Activated CD8-positive, alpha-beta memory T cell treated with anti-CD3 and anti-CD28 coated beads, Interleukin-2, amount 50 U/mL, for 1 hour (primary cell): ENCODE data around the gene DUSP11.
"Not testable (repeated sequence)": the region's sequence is repeated elsewhere in the genome, so short reads cannot be mapped to it uniquely, and the experiment has no call there.

Experiments used
- DNase-seq: peaks from one replicate; pipeline ENCODE4 v3.0.0-alpha.2; 2020; ENCODE audit errors: extremely low read depth

Gene DUSP11

DNA sequence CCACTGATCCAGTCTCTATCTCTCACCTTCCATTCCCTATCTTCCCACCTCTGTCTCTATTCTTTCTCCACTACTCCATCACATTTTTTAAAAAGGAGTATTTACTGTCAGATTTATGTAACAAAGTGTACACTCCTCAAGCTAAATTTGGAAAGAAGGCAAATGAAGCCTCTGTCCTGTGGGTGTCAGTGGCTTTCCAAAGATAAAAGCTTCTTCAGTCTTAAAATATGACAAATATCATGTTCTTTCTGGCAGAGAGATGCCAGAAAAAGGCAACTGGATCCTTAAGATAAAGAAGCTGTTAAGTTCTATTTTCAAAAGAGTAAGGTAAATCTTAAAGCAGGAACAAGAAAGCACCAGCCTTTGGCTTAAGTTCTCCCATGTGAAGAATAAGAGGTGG is 7.1 kb downstream of the DUSP11 start:
- no peak for DNase-seq

- no peak for DNase-seq
Observed at GRCh38 chr2:73770725-73771124, 9.2 kb downstream of the DUSP11 start.

GRCh38 chr2:73766994-73767393 is 12.9 kb downstream of the DUSP11 start:
- no peak for DNase-seq

DNA sequence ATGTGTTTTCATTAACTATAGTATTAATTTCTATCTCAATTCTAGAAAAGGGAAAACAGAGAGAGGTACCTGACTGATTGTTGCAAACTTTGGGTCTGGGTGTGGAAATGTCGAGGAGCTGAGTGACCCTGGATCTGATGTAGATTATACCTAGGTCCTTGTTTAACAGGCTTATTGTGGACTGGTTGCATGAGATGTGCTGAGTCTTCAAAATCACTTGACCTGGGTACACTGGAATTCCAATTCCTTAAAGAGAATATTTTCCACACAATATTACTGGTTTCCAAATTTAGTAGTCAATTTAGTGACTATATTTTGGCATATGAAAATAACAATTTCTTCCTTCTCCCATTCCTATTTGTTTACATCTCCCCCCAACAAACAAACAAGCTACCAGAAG is 13.6 kb downstream of the DUSP11 start:
- DNase-seq: no peak

- no peak for DNase-seq
Observed at GRCh38 chr2:73764945-73765344, 15.0 kb downstream of the DUSP11 start.

DNA sequence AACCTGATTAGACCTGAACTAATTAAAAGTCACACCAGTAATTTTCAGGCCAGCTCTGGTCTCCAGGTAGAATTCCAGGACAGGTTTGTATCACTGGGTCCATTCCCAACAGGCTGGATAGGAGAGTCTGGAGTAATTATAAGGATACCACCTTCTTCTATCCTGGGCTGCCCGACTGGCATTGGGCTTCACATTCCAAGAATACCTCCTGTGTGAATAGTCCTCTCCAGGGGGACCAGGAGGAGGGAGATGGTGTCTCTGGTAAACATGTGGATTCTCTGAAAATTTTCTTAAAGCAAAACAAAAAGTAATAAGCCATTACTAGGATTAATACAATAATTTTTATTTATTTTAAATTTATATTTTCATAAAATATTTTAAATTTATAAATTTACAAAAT is 17.3 kb downstream of the DUSP11 start:
- no peak for DNase-seq

GRCh38 chr2:73759904-73760303 is 20.0 kb downstream of the DUSP11 start:
- no peak for DNase-seq

DNA sequence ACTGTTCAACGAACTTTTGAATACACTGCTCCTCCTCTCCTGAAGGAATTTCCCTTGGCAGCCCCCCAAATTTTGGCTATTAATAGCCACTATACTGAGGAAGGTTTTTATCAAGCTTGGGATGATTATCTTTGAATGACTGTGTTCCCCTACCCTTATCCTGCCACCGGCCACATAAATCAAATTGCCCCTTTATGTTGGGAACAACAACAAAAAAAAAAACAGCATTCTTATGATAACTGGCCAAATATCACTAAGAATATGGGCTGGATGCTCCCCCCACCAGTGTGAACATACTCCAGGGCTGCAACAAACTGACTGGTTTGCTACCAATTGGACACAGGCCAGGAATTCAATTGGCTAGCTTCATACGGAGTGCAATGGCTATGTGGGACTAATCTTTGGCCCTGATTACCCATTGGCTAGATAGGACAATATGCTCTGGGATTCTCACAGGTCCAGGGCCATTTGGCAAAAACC is 20.6 kb downstream of the DUSP11 start:
- DNase-seq: no peak

GRCh38 chr2:73754332-73754731 is 25.6 kb downstream of the DUSP11 start:
- not testable (repeated sequence) for DNase-seq

- no peak for DNase-seq
Observed at GRCh38 chr2:73749314-73749713, 30.6 kb downstream of the DUSP11 start.

GRCh38 chr2:73746877-73747208 is 33.1 kb downstream of the DUSP11 start:
- DNase-seq: no peak

DNA sequence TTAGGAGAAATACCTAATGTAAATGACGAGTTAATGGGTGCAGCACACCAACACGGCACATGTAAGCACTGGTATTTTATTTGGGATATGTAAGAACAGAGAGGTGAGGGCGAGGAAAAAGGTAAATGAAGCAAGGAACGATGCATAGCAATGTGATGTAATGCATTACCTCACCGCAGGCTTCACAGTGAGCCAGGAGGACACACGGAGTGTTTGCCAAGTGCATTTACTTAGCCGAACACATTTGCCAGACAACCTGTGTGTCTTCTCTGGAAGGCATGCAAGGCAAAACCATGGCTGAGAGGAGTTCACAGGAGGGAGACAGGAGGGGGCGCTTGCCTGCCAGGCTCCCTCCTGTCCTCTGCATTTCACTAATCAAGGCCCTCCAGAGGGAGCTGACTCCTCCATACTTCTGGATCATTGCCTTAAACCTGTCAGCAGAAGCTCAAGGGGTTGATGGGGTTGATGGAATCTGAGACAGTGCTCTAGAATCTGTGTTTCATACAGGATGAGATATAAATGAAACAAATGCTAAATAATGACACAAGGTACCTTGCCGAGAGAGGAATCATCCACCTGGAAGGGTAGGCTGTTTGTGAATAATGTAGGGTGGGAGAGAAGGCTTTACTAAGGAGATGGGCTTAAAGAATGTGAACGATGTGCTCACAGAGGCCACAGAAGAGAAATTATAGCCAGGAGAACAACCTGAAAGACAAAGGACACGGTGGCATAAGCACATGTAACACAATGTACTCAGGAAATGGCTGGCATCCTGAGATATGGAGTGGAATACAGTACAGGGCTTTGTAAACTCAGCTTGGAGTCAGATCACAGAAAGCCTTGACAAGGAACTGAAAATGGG is 33.7 kb downstream of the DUSP11 start:
- no peak for DNase-seq

DNA sequence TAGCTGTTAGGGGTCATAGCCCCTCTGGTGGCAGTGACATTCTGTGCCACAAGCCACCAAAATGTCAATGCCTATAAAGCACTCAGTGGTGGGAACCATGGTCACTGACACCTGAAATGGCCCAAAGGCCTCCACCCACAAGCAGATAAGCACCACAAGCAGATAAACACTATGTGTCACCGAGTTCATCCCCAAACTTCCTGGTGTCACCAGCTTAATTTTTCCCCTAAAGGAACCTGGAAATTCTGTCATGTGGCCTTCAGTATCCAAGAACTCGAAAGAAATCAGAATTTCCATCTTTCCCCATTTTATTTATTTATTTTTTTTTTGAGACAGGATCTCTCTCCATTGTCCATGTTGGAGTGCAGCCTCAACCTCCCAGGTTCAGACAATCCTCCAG is 39.1 kb downstream of the DUSP11 start:
- no peak for DNase-seq

DNA sequence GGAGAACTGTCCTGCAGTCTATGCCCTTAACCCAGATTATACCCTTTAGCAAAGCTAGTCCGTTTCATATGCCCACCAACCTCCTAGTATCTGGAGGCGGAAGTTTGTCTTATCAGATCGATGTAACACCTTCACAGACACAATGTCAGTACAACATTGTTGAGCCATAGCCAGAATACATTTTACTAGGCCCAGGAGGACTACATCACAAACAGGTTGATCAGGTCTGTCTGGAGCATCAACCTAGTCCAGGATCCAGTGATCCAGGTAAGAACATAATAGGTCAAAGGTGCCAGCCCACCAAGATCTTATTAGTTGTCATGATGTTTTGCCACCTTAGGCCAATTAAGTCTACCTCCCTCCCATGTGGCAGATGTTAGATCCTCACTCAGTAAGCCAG is 40.8 kb downstream of the DUSP11 start:
- DNase-seq: no peak

DNA sequence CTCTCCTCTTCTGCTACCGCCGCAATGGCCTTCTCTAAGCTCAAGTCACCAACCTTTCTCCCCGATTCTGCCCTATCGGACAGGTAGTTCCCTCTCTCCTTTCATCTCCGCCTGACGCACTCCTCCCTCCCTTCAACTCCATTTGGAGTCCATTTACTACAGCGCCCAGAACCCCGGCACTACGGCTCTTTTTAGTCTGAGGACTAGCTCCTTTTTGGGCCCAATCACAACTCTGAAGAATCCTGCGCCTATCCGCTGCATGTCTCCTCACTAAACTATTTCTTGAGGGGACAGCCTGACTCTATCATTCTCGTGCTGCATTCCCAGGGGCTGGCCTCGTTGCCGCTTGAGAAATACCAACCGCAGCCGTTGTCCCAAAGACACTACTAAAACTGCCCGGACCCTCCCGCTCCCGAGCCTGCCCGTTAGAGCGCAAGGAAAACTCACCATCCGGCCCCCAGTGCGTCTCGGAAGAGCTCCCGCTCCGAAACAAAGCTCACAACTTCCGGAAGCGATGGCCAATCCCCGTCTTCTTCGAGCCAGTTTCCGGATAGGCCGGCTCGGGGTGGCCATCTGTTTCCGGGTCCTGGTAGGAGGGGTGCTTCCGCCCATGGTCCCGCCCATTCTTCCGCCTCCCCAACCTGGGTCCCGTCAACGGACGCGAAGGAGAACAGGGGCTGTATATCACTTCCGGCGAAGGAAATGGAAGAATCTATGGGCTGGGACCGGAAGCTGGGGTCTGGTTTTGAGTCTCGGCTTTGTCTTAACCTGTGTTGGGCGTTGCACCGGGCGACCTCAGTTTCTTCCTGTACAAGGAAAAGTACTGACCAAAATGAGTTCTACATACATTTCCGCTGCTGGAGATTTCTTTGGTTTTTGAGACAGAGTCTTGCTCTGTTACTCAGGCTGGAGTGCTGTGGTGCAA is 42.8 kb downstream of the DUSP11 start, which contains the start of gene TPRKB:
Gene TPRKB, minus strand, starts transcription at position 491 of the 925 bp plus-strand sequence. CDS start 2,776 bp downstream, outside the sequence.
- DNase-seq: peak; percentile 89

DNA sequence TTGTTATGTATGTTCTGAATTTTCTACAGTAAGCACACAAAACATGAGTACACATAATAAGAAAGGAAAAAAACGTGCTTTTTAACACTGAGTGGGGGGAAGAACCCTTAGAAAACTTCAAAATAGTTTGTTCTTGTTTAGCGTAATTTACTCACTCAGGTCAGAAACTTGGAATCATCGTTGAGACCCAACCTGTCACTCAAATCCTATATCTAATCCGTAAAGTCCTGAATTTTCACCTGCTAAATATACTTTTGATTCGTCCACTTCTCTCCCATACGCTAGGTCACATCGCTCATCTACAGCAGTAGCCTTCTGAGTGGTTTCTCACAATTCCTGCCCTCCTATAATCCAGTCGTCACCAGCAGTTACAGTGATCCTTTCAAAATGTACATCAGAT is 43.5 kb downstream of the DUSP11 start:
- DNase-seq: no peak

DNA sequence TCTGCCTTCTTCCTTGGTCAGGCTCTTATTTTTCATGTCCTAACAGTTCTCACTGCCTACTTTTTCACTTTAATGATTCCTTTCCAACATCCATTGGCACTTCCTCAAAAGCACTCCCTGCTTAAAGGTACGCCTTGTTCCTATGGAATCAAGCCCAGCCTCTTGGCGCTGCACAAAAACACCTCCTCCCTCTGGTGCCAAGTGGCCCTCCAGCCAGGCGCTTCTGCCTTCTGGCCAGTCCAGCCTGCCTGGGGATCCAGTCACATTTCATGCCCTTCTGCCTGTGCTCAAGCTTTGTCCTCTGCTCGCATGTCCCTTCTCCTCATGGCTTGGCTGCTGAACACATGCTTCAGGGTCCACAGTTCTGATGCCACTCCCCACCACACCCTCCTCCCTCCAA is 49.1 kb downstream of the DUSP11 start:
- no peak for DNase-seq

GRCh38 chr2:73728711-73729110 is 51.2 kb downstream of the DUSP11 start:
- DNase-seq: no peak

DNA sequence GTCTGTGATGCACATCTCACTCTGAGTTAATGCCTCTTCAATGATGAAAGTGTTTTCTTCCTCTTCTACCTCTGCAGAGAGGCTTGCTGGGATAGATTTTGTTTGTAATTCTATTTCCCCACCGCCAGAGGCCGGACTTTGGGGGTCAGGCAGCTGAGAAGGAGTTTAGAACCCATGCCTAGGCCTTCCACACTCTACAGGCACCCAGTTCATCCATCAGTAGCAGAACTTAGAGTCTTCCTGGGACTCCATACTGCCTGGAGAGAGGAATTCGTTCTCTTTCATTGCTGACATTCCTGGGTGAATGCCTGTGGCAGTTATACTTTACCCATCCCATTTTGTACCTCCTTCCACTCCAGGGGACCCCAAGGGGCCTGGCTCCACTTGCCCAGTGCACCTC is 51.9 kb downstream of the DUSP11 start:
- DNase-seq: no peak

DNA sequence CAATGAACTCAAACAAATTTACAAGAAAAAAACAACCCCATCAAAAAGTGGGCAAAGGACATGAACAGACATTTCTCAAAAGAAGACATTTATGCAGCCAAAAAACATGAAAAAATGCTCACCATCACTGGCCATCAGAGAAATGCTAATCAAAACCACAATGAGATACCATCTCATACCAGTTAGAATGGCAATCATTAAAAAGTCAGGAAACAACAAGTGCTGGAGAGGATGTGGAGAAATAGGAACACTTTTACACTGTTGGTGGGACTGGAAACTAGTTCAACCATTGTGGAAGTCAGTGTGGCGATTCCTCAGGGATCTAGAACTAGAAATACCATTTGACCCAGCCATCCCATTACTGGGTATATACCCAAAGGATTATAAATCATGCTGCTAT is 53.2 kb downstream of the DUSP11 start:
- DNase-seq: not testable (repeated sequence)

- no peak for DNase-seq
Observed at GRCh38 chr2:73718851-73719621, 60.9 kb downstream of the DUSP11 start.

- DNase-seq: no peak
Observed at GRCh38 chr2:73718421-73718820, 61.5 kb downstream of the DUSP11 start.
